AG04449 (cell line): ENCODE data around the gene RINL.

Experiments used
- CTCF ChIA-PET: fragments of 350-600 bp; formaldehyde crosslinking; extraction: SDS; loops from one replicate; lab custom pipeline; 2021; ENCODE audit warnings: antibody characterized with exemption; lab: Yijun Ruan, JAX
- POLR2A ChIA-PET: fragments of 400-600, 350-600 bp; formaldehyde crosslinking; extraction: SDS; loops from one replicate; lab custom pipeline; 2020; ENCODE audit warnings: antibody characterized with exemption, inconsistent platforms; lab: Yijun Ruan, JAX
- DNase-seq: peaks from one replicate; pipeline ENCODE4 v3.0.0-alpha.2; 2010; ENCODE audit warnings: low read depth, low spot score
- H3K4me3 ChIP-seq: 2 replicates; pipeline ENCODE4 v1.5.1; 2011; ENCODE audit warnings: low read depth, mild to moderate bottlenecking, control low read depth, low read length
- TF ChIP-seq, protein P1 (sequence below): IDR thresholded peaks from one replicate; pipeline ENCODE4 v1.5.1; 2011; ENCODE audit warnings: mild to moderate bottlenecking, moderate library complexity, low read length, control low read depth, inconsistent platforms; ENCODE audit not compliant: insufficient read depth; ENCODE audit errors: missing control alignments

RINL gene

DNA sequence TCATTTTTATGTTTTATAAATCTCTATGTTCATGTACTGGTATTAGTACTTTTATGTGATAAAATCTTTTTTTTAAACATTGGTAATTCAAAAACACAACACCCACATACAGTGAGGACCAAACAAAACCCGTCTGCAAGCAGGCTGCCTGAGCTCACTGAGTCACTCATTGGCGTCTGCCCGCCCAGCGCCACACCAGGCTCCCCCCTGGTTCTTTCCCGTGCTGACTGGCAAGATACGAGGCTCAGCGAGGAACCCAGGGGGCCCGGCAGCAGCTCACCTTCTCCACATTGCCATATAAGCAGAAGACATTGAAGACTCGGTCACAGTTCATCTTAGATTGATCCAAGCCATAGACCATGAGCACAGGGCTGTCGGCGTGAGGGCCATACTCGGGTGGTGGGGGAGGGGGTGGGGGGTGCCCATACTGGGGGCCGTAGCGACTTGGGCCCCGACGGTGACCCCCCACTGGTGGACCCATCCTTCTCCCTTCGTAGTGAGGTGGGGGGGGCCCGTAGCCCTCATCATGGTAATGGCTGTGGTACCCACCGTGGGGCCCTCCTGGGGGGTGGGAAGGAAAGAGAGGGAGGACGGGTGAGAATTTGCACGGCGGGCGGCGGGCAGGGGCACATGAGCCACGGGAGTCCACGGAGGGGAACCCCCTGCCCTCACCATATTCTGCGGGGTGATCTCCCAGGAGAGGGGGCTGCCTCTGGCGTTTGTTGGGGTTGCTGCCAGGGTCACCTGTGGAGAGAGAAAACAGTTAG lies 38.1 kb downstream of the RINL start:
- TF ChIP-seq, protein P1, sequence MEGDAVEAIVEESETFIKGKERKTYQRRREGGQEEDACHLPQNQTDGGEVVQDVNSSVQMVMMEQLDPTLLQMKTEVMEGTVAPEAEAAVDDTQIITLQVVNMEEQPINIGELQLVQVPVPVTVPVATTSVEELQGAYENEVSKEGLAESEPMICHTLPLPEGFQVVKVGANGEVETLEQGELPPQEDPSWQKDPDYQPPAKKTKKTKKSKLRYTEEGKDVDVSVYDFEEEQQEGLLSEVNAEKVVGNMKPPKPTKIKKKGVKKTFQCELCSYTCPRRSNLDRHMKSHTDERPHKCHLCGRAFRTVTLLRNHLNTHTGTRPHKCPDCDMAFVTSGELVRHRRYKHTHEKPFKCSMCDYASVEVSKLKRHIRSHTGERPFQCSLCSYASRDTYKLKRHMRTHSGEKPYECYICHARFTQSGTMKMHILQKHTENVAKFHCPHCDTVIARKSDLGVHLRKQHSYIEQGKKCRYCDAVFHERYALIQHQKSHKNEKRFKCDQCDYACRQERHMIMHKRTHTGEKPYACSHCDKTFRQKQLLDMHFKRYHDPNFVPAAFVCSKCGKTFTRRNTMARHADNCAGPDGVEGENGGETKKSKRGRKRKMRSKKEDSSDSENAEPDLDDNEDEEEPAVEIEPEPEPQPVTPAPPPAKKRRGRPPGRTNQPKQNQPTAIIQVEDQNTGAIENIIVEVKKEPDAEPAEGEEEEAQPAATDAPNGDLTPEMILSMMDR: no peak
- H3K4me3 ChIP-seq: no peak overlapping the region
- ChIA-PET POLR2A (interaction anchor here (1.1 kb wide), 1 partner anchor 8 kb away, joined by 4 read pairs; the partner anchor contains the start of gene ECH1), CTCF (interaction anchor here (1.1 kb wide), 1 partner anchor 9 kb away, joined by 3 read pairs; no protein-coding TSS in a partner anchor)
- DNase-seq: no peak

- TF ChIP-seq, protein P1: no peak
- DNase-seq: no peak
- CTCF ChIA-PET: no interaction called here
- POLR2A ChIA-PET: no interaction called here
- no peak overlapping the region for H3K4me3 ChIP-seq
Measured at GRCh38 chr19:38838986-38839761, 38.9 kb downstream of the RINL start.

- no peak for DNase-seq
- ChIA-PET CTCF (interaction anchor here (0.9 kb wide), 1 partner anchor 8 kb away, joined by 4 read pairs; no protein-coding TSS in a partner anchor), POLR2A (interaction anchor here (1.1 kb wide), 2 partner anchors 9 to 11 kb away, joined by 3 to 6 read pairs; no protein-coding TSS in a partner anchor)
- H3K4me3 ChIP-seq: no peak overlapping the region
- TF ChIP-seq, protein P1: no peak
Measured at GRCh38 chr19:38838208-38838985, 39.7 kb downstream of the RINL start.

- ChIA-PET POLR2A (interaction anchor here (1.1 kb wide), 2 partner anchors 10 to 11 kb away, joined by 3 to 6 read pairs; no protein-coding TSS in a partner anchor), CTCF (interaction anchor here (0.9 kb wide), 1 partner anchor 9 kb away, joined by 4 read pairs; no protein-coding TSS in a partner anchor)
- no peak overlapping the region for H3K4me3 ChIP-seq
- no peak for DNase-seq
- TF ChIP-seq, protein P1: no peak
Measured at GRCh38 chr19:38837656-38838121, 40.4 kb downstream of the RINL start.

DNA sequence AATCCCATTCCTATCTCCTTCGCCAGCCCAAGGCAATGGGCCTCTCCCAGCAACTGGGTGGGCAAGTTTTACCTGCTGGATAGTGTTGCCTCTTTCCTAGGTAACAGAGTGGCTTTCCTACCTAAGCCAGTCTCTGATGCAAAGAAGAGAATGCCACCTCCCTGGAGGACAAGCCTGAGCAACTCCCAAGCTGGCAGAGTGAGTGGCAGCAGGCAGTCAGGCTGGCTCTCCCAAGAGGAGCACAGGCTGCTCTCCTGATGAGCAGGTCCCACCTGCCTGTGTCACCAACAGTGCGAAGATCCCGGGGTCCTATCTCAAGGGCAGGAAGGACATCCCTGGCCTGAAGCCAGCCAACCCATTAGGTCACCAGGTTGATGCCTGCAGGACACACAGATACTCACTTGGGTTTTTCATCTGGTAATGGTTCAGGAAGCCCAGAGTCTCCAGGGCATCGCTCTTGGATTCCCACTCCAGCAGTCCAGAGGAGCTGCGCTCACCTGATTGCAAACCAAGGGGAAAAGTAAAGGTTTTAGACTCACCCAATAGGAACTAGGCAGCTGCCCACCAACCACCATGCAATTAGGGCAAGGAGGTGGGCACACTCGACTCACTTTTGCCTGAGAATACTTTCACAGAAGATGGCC lies 41.0 kb downstream of the RINL start:
- no peak overlapping the region for H3K4me3 ChIP-seq
- POLR2A ChIA-PET: interaction anchor here (1.1 kb wide), 1 partner anchor 12 kb away, joined by 6 read pairs; no protein-coding TSS in a partner anchor
- DNase-seq: no peak
- CTCF ChIA-PET: interaction anchor here (0.9 kb wide), 1 partner anchor 9 kb away, joined by 4 read pairs; no protein-coding TSS in a partner anchor
- TF ChIP-seq, protein P1: no peak
